Thyroid gland (tissue), 4 donors: ENCODE measurements around the gene FGF19. TPM values are rescaled to one million over a fixed set of nuclear protein-coding genes. Genes with fewer than 3 reads are reported as not detected.

Experiments
- DNase-seq, 2 donors: peaks; one replicate each; pipeline ENCODE4 v3.0.0-alpha.2; 2019
- H3K27ac ChIP-seq, 3 donors: fragments of 200-600 bp; sonication (generic); 1 replicate in 2 of 3; 2 replicates in 1 of 3; pipeline ENCODE4 v1.5.1; 2016 to 2019; ENCODE audit warnings: mild to moderate bottlenecking in 1 of 3, moderate library complexity in 1 of 3
- H3K27me3 ChIP-seq: fragments of 200-600 bp; sonication (generic); one replicate; pipeline ENCODE4 v1.5.1; 2019
- H3K36me3 ChIP-seq, 2 donors: fragments of 200-600 bp; sonication (generic); one replicate each; pipeline ENCODE4 v1.5.1; 2016 to 2019
- H3K4me1 ChIP-seq, 2 donors: fragments of 200-600 bp; sonication (generic); one replicate each; pipeline ENCODE4 v1.5.1; 2017 to 2019
- H3K4me3 ChIP-seq, 3 donors: fragments of 200-600 bp; sonication (generic); replicated peaks in 1 of 3; 1 replicate in 2 of 3; 2 replicates in 1 of 3; pipeline ENCODE4 v1.5.1; 2016; ENCODE audit warnings: mild to moderate bottlenecking in 1 of 3
- H3K9me3 ChIP-seq: fragments of 200-600 bp; sonication (generic); one replicate; pipeline ENCODE4 v1.5.1; 2017
- CTCF ChIP-seq, 6 experiments: fragments of 200-600 bp in 3 of 6; fragments of 450-650 bp in 3 of 6; sonication (generic) in 3 of 6; IDR thresholded peaks; one replicate each; pipeline ENCODE4 v1.5.1; 2016 to 2019; ENCODE audit warnings: antibody characterized with exemption in 6 of 6, mild to moderate bottlenecking in 2 of 6, inconsistent platforms in 1 of 6, moderate library complexity in 1 of 6
- POLR2A ChIP-seq, 2 donors: fragments of 450-650 bp; IDR thresholded peaks; one replicate each; pipeline ENCODE4 v1.6.1; 2017; ENCODE audit warnings: antibody characterized with exemption in 2 of 2, mild to moderate bottlenecking in 2 of 2, moderate library complexity in 1 of 2
- WGBS, 2 donors: methylation state at CpG; one replicate each; pipeline ENCODE4 v1.1.5; 2017; 5-methylcytosine and 5-hydroxymethylcytosine counted together
- intact Hi-C: fragments of 100-400 bp; cut with DNase I; formaldehyde crosslinking; loops from one replicate; pipeline ENCODE4 v1.15.1; 2023
- total RNA-seq, 4 donors: library from RNA; depleted of rRNA; stranded (reverse); fragments of >200 nt; gene quantifications; one replicate each; pipeline ENCODE4 v1.2.3, GENCODE V29; 2016

Gene FGF19
- total RNA-seq, 4 donors from 2014 or later, result not detected

DNA sequence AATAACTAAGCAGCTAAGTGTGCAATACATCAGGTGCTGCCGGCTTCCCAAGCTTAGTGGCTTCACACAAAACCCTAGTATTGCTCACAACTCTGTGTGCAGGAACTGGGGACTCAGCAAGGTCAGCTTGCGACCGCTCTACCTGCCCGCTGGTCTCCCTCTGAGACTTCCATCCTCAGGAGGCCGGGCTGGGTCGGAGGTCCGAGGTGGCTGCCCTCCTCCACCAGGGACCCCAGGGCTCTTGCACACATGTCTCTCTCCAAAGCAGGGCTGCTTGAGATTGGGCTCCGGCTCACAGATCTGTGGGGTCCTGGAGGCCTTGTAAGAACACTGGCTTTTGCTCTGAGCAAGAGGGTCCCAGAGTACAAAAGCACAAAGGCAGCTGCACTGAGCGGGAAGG, 25.4 kb upstream of the FGF19 start:
- TF ChIP-seq CTCF (IDR thresholded peaks at IDR 0.05), result no peak
- TF ChIP-seq POLR2A (IDR thresholded peaks at IDR 0.05), result no peak
- no peak for DNase-seq
- no peaks in the 10 kb centered on the region for H3K4me1 ChIP-seq
- no peaks in the 10 kb centered on the region for H3K36me3 ChIP-seq
- H3K4me3 ChIP-seq, result no peak overlapping the region
- H3K9me3 ChIP-seq, result no peaks in the 10 kb centered on the region
- 89 to 93% methylated on average over 3 to 9 of the region's 9 CpGs for WGBS, 2 donors
- no peaks in the 10 kb centered on the region for H3K27me3 ChIP-seq
- no peak overlapping the region for H3K27ac ChIP-seq
- intact Hi-C loops, result no loop called here

DNA sequence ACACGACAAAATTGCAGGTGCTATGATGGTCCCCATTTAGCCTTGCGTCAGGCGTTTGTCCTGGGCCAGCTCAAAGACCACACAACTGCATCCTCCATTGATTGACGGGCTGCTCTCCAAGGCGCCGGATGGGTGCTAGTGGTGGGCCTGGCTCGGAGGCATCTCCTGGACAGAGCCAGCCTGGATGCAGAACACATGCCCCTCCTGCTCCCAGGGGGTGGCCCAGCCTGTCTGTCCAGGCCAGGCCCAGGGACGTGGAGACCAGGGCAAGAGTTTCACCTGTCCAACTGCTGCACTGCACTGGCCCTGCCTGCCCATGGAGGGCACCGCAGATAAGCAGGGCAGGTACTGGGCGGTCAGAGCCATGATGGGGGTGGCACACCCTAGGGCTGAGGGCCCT, 23.4 kb upstream of the FGF19 start:
- WGBS, 2 donors, result 94 to 98% methylated on average over 5 to 10 of the region's 10 CpGs
- DNase-seq, result no peak
- Histone ChIP-seq H3K4me3 (no peak overlapping the region), H3K9me3 (no peaks in the 10 kb centered on the region), H3K27me3 (no peaks in the 10 kb centered on the region), H3K27ac (no peak overlapping the region), H3K36me3 (no peaks in the 10 kb centered on the region), H3K4me1 (no peaks in the 10 kb centered on the region)
- intact Hi-C loops, result no loop called here
- no peak for TF ChIP-seq POLR2A (IDR thresholded peaks at IDR 0.05)
- no peak for TF ChIP-seq CTCF (IDR thresholded peaks at IDR 0.05)

GRCh38 chr11:69726481-69726880, 22.7 kb upstream of the FGF19 start:
- Histone ChIP-seq H3K4me3 (no peak overlapping the region), H3K4me1 (no peaks in the 10 kb centered on the region), H3K9me3 (no peaks in the 10 kb centered on the region), H3K27ac (no peak overlapping the region), H3K36me3 (no peaks in the 10 kb centered on the region), H3K27me3 (no peaks in the 10 kb centered on the region)
- DNase-seq, result no peak
- 83 to 89% methylated on average over 6 to 17 of the region's 18 CpGs for WGBS, 2 donors
- intact Hi-C loops, result no loop called here
- TF ChIP-seq CTCF (IDR thresholded peaks at IDR 0.05) (no peak), POLR2A (IDR thresholded peaks at IDR 0.05) (no peak)

DNA sequence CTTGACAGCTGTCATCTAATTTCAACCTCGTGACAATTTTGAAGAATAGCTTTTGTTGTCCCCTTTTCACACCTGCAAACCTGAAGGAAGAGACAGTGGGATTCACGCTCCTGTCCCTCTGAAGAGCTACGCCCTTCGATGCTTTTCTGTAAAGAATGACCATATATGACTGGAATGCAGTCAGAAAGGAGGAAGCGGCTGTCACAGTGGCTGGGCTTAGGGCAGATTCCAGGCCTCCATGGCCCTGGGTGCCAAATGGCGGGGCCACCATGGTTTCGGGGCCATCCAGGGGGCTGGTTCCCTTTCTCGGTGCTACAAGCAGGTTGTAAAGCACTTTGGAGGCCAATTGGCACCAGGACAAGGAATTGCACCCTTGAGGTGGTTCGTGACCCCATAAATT, 22.2 kb upstream of the FGF19 start:
- no peaks in the 10 kb centered on the region for H3K36me3 ChIP-seq
- no peaks in the 10 kb centered on the region for H3K27me3 ChIP-seq
- no peaks in the 10 kb centered on the region for H3K4me1 ChIP-seq
- no peak overlapping the region for H3K4me3 ChIP-seq
- TF ChIP-seq POLR2A (IDR thresholded peaks at IDR 0.05), result no peak
- intact Hi-C loops, result no loop called here
- no peaks in the 10 kb centered on the region for H3K9me3 ChIP-seq
- no peak for DNase-seq
- 68 to 81% methylated on average over 9 of the region's 9 CpGs for WGBS, 2 donors
- no peak overlapping the region for H3K27ac ChIP-seq

- no peak for TF ChIP-seq POLR2A (IDR thresholded peaks at IDR 0.05)
- Histone ChIP-seq H3K27me3 (no peaks in the 10 kb centered on the region), H3K9me3 (no peaks in the 10 kb centered on the region), H3K27ac (no peak overlapping the region), H3K4me1 (no peaks in the 10 kb centered on the region), H3K4me3 (no peak overlapping the region), H3K36me3 (no peaks in the 10 kb centered on the region)
- intact Hi-C loops, result no loop called here
- 42 to 59% methylated on average over 2 to 9 of the region's 9 CpGs for WGBS, 2 donors
- no peak for DNase-seq
Measured at GRCh38 chr11:69721745-69722144, 17.9 kb upstream of the FGF19 start.

DNA sequence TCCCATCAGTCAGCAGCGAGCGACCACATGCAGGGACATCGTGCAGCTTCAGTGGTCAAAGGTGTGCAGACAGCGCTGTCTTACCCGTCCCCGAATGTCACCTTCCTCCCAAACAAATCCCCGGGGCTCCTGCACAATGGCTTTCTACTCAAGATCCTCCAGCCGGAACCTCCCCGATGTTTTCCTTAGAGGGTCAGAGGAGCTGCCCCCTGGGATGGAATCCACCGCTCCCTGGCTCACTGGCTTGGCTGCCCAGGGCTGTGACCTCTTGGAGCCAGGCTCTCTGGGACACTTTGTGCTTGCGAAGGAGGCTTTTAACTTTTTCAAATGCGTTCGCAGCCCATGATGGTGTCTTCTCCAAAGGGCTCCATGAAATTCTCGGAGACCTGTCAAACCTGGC, 17.3 kb upstream of the FGF19 start:
- no peak for DNase-seq
- Histone ChIP-seq H3K4me1 (no peaks in the 10 kb centered on the region), H3K36me3 (no peaks in the 10 kb centered on the region), H3K4me3 (no peak overlapping the region), H3K27ac (no peak overlapping the region), H3K9me3 (no peaks in the 10 kb centered on the region), H3K27me3 (no peaks in the 10 kb centered on the region)
- no peak for TF ChIP-seq POLR2A (IDR thresholded peaks at IDR 0.05)
- TF ChIP-seq CTCF (IDR thresholded peaks at IDR 0.05), result no peak
- 31 to 34% methylated on average over 9 to 13 of the region's 14 CpGs for WGBS, 2 donors
- intact Hi-C loops, result no loop called here
